Endothelial cell of umbilical vein (primary cell): Measurements from ENCODE around the gene NUDT14.

Source experiments
- POLR2A ChIP-seq: IDR thresholded peaks from 2 replicates; pipeline ENCODE4 v1.6.1; 2012; ENCODE audit warnings: low read depth, mild to moderate bottlenecking, control low read depth, low read length
- POLR2AphosphoS5 ChIP-seq: IDR thresholded peaks from 2 replicates; pipeline ENCODE4 v1.6.1; 2012; ENCODE audit warnings: low read depth, mild to moderate bottlenecking, control low read depth, low read length, moderate library complexity; ENCODE audit not compliant: insufficient read depth
- TF ChIP-seq, protein P1 (sequence below), 2 donors: IDR thresholded peaks; 1 replicate in 1 of 2; 2 replicates in 1 of 2; pipeline ENCODE4 v1.5.1; 2011; ENCODE audit warnings: low read length in 2 of 2, mild to moderate bottlenecking in 2 of 2, moderate library complexity in 2 of 2, control low read depth in 1 of 2, inconsistent platforms in 1 of 2, low read depth in 1 of 2; ENCODE audit not compliant: insufficient read depth in 1 of 2; ENCODE audit errors: extremely low read depth in 1 of 2

GRCh38 chr14:105168496-105168978 is 12.6 kb downstream of the NUDT14 start, which contains the start of gene JAG2:
- no peak for TF ChIP-seq POLR2AphosphoS5
- TF ChIP-seq, protein P1, sequence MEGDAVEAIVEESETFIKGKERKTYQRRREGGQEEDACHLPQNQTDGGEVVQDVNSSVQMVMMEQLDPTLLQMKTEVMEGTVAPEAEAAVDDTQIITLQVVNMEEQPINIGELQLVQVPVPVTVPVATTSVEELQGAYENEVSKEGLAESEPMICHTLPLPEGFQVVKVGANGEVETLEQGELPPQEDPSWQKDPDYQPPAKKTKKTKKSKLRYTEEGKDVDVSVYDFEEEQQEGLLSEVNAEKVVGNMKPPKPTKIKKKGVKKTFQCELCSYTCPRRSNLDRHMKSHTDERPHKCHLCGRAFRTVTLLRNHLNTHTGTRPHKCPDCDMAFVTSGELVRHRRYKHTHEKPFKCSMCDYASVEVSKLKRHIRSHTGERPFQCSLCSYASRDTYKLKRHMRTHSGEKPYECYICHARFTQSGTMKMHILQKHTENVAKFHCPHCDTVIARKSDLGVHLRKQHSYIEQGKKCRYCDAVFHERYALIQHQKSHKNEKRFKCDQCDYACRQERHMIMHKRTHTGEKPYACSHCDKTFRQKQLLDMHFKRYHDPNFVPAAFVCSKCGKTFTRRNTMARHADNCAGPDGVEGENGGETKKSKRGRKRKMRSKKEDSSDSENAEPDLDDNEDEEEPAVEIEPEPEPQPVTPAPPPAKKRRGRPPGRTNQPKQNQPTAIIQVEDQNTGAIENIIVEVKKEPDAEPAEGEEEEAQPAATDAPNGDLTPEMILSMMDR (IDR thresholded peaks at IDR 0.05; ENCODE audit: extremely low read depth in 1 of 2, insufficient read depth in 1 of 2, low read depth in 1 of 2, low read length in 2 of 2) = no peak
- TF ChIP-seq POLR2A = no peak
